ENCODE data around the gene HNRNPUL1.

The HNRNPUL1 gene

DNA sequence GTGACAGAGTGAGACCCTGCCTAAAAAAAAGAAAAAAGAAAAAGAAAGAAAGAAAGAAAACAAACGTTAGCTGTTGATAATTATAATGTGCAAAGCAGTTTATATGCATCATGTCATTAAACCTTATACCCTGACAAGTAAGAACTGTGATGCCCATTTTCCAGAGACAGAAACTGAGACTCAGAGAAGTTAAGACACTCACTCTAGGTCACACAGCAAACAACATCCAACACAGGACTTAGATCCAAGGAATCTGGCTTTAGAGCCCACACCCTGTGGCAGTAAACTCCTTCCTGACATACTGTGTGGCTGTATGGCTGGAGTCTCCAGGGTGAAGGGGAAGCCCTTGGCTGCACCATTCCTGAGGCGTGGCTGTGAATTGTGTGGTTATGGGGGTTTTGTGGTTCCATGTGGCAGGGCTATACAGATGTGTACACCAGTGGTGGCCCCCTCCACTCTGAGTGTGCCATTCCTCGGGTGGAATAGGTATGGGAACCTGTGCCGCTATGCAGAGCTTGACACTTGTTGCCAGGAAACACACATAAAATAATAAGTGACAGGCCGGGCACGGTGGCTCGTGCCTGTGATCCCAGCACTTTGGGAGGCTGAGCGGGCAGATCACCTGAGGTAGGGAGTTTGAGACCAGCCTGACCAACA is 29.5 kb upstream of the HNRNPUL1 start:
- DNase-seq: no peak

DNA sequence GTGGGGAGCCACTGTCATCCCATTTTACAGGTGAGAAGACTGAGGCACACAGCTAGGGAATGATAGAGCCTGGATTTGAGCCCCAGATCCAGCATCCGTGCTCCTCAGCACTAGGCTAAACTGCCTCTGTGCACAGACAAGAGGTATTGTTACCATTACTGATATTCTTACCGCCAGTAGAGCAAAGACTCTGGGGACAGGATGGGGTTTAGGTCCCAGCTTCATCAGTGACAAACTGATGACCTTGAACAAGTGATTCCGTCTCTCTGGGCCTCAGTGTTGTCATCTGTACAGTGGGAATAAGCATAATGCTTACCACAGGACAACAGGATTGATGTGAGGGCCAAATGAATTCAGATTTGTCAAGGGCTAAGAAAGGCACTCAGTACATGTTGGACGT is 28.7 kb upstream of the HNRNPUL1 start:
- no peak for DNase-seq

DNA sequence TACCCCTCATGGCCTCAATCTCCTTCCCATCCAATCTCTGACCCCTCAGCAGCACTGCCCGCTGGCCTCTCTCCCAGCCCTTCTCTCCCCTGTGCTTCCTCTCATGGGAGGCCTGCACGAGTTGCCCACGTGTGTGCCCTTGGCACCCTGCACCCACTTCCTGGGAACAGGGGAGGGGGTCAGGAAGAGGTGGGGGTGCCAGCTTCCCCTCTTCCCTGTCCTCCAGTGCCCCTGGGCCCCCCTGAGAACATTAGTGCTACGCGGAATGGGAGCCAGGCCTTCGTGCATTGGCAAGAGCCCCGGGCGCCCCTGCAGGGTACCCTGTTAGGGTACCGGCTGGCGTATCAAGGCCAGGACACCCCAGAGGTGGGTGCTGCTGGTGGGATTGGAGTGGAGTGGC is 25.9 kb upstream of the HNRNPUL1 start:
- DNase-seq: no peak

DNA sequence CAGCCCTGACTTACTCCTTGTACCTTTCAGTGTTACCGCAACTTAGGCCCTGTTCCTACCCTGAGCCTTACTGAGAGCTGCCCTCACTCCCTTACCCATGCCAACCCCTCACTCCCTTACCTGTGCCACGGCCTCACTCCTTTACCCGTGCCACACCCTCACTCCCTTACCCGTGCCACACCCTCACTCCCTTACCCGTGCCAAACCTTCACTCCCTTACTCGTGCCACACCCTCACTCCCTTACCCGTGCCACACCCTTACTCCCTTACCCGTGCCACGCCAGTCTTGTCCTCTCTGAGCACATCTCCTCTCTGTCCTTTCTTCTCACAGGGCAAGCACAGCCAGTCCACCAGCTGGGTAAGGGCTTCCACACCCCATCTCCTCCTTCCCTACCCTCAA is 24.8 kb upstream of the HNRNPUL1 start:
- DNase-seq: no peak

DNA sequence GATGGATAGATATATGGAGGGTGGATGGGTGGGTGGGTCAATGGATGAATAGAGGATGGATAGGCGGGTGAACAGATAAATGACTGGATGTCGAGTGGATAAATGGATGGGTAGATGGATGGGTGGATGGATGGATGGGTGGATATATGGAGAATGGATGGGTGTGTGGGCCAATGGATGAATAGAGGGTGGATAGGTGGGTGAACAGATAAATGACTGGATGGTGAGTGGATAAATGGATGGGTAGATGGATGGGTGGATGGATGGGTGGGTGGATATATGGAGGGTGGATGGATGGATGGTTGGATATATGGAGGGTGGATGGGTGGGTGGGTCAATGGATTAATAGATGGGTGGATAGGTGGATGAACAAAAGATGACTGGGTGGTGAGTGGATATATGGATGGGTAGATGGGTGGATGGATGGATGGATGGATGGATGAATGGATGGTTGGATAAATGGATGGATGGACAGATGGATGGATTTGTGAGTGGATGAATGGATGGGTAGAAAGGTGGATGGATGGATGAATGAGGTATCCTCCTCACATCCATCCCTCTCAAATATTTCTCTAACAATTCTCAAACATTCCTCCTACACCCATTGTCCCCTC is 24.1 kb upstream of the HNRNPUL1 start:
- DNase-seq: no peak

DNA sequence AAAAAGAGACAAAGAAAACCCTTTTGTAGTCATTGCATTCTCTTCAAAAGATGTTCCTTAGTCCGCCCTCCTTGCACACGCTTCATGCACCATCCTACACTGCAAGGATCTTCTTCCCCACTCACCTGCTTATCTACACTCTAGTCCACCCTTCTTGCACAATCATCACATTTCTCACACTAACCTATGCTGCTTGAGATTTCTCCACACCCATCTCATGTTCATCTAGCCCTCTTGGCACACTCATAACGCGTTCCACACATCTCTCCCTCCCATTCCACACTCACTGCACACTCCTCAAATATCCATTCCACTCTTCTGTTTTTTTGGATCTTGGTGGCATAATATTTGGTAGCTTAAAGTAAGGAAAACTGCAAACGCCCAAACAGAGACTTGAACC is 22.3 kb upstream of the HNRNPUL1 start:
- no peak for DNase-seq

DNA sequence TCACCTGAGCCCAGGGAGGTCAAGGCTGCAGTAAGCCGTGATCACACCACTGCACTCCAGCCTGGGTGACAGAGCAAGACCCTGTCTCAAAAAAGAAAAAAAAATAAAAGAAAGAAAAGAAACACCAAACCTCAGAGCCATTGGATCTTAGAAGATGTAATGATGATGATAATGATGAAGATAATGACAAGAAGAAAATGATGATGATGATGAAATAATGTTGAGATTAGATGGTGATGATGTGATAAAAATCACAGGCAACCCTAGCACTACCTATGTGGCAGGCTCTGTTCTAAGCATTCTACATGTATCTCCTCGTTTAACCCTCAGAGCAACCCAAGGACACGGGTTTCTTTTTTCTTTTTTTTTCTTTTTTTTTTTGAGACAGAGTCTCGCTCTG is 20.1 kb upstream of the HNRNPUL1 start:
- DNase-seq: no peak

DNA sequence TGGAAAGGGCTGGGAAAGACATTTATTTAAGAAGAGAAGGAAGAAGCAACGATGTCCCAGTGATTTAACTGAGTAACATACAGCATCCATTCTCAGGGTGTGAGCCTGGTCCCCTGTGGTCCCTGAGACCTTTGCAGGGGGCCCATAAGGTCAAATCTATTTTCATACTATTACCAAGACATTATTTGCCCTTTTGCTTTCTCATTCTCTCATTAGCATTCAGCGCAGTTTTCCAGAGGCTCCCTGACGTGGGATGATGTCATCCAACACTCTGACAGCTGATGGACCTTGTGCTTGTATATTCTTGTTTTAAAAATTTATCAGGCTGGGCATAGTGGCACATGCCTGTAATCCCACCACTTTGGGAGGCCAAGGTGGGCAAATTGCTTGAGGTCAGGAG is 18.3 kb upstream of the HNRNPUL1 start:
- DNase-seq: no peak

DNA sequence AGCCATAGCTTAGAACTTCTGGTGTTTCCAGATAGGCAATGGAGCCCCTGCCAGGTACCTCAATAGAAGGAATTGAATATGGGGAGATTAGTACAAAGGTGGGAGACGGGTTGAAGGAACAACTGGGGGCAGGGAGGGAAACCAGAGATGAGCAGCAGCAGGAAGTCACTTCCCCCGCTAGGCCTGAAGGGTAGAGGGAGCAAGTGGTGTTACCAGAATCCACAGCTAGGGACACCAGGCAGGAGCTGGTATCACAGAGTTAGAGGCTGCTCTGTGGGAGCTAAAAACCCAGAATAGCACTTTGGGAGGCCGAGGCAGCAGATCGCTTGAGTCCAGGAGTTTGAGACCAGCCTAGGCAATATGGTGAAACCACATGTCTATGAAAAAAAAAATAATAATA is 15.3 kb upstream of the HNRNPUL1 start:
- DNase-seq: no peak

DNA sequence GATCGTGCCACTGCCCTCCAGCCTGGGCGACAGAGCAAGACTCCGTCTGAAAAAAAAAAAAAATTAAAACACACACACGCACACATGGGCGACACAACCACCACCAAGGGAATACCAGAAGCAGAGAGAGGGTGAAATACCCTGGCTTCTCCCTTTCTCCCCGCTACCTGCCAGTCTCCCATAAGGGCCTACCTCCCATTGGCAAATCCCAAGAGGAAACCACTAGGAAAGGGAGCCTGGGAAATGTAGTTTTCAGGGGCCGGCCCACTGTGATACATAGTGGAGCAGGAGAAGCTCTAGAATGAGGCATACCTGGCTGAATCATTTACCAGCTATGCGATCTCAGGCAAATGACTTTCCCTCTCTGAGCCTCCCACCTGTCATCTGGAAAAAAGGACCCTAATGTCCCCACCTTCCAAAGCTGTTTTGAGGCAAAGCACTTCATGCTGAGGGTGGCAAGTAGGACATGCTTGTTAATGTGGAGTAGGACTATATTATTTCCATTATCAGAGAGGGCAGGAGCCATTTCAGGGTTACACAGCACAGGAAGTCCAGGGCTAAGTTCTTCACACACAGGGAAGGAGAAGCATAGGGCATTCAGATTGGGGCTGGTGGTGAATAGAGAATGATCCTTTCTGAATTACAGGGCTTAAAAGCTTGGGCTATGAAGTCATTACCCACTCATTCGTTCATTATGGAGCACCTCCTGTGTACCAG is 14.3 kb upstream of the HNRNPUL1 start:
- DNase-seq: no peak

DNA sequence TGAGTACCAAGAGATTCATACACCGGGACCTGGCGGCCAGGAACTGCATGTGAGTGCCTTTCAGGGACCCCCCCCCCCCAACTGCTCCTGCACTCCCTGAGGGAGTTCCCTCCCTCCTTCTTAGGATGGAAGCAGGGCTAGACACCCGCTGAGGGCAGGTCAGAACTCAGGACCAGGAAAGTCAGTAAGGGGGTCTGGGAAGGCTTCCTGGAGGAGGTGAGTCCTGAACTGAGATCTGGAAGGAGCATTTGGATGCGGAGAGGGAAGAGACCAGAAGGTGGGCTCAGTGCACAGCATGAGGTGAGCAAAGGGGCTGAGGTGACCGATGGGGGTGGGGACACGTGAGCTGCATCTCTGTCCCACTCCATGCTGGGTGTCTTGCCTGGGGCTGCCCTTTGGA is 10.5 kb upstream of the HNRNPUL1 start:
- no peak for DNase-seq

DNA sequence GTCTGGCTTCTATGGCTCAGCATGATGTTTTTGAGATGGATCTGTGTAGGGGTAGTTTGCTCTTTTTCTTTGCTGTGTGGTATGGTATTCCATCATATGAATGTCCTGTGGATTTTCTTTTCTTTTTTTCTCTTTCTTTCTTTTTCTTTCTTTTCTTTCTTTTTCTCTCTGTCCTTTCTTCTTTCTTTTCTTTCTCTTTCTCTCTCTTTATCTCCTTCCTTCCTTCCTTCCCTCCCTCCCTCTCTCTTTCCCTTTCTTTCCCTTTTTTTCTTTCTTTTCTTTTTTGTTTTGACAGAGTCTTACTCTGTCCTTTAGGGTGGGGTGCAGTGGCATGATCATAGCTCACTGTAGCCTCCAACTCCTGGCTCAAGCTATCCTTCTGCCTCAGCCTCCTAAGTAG is 9.0 kb upstream of the HNRNPUL1 start:
- no peak for DNase-seq

DNA sequence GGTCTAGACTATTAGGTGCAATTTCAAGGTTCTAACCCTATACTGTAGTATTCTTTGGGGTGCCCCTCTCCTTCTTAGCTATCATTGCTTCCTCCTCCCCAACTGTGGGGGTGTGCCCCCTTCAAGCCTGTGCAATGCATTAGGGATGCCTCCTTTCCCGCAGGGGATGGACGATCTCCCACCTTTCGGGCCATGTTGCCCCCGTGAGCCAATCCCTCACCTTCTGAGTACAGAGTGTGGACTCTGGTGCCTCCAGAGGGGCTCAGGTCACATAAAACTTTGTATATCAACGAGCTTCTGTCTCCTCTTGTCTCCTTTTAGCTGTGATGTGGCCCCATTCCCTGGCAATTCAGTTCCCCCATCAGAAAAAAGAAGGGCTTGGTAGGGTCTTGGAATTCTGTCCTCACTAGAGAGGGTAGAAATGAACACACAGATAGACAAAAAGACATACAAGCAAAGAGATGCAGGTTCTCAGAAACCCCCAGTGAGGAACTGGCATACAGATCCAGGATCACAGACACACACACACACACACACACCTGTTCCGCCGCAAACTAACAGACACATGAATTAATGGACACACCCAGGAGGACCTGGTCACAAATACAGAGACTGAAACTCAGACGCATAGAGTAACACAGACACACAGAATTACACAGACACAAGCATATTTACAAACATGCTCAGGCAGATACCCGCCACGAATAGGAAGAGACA is 2.5 kb upstream of the HNRNPUL1 start:
- DNase-seq: no peak

DNA sequence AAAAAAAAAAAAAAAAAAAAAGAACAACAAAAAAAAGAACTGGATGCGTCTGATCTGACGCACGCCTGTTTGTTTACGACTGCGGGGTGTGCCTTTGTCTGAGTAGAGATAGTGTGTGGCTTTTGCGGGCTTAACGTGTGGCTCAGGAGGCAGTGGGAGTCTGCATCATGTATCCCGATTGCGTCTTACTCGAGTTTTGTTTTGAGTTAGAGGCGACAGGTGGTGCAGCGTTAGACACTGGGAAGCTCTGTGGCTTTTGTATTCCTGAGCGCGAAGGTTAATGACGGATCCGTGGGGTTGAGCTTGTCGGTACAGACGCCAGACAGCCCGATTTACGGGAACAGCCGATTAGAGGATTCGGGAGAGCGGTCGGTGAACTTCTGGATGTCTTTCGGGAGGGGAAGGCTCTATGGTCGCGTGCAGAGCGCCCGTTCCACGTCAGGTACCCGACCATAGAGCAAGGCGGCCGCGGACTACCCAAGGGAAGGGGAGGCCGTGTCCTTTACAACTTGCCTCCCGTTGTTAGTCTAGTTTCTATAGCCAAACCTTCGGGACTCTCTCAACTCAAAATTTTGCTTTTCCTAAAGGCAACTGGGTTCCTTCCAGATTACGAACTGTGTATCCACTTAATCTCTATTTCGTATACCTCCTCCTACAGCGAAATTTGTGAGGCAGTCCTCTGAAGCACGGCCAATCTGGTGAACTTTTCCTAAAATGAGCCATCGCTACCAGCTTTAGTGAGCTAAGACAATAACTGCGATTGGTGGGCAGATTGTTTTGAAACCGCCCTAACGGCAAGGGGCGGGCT is 926 bp upstream of the HNRNPUL1 start:
- DNase-seq: no peak

DNA sequence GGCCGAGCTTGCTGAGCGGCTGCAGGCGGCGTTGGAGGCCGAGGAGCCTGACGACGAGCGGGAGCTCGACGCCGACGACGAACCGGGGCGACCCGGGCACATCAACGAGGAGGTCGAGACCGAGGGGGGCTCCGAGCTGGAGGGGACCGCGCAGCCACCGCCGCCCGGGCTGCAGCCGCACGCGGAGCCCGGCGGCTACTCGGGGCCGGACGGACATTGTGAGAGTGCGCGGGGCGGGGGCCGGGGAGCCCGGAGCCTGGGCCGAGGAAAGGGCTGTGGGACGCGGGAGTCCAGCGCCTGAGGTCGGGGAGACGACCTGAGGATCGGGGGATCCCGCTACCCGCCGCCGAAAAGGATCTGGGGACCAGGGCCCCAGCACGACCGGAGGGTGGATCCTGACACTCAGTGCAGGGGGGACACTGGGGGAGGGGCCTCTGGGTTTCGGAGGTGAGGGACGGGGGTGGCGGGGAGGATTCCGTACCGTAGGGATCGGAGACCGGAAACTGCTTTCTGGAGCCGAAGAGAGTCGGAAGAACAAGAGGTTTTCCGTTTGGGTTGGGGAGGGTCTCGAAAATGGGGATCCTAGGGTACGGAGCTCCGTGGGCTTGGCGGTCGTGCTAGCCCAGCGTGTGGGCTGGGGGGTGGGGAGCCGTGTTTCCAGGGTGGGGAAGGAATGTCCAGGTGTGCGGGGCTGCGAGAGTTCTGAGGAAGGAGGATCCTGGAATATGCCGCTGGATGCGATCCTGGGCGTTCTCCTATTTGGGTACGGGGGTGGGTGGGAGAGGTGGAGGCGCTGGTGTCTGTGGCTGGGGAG is 616 bp downstream of the HNRNPUL1 start:
- DNase-seq: no peak

DNA sequence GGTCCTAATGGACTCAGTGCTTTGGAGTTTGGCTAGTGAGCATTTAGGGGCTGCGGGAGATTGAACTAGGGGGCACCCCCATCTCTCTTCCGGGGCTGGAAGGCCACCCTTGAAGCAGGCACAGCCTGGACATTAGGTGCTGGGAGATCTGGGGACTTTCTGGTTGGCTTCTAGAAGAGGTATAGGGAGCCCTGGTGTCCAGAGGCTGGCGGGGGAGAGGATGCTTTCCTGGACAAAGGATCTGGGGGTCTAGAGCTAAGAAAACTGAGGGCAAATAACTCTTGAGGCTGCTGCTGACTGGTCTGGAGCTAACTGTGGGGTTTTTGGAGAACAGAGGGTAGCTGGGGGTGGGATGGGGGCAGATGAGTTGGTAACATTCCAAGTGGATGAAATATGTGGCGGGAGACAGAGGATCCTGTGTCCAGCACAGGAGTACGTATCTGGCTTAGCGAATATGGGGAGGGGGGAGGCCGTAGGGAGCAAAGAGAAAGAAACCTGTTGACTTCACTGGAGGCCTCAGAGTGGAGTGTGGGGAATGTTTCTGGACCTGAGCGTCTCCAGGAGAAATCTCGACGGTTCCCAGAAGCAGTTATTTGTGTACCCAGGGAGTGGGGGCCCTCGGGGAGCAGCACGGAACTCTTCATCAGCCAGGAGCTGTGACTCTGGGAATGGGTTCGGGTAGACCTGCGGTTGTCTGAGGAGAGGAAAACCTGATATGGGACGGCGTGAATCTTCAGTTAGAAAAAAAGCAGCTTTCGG is 1.4 kb downstream of the HNRNPUL1 start:
- no peak for DNase-seq

DNA sequence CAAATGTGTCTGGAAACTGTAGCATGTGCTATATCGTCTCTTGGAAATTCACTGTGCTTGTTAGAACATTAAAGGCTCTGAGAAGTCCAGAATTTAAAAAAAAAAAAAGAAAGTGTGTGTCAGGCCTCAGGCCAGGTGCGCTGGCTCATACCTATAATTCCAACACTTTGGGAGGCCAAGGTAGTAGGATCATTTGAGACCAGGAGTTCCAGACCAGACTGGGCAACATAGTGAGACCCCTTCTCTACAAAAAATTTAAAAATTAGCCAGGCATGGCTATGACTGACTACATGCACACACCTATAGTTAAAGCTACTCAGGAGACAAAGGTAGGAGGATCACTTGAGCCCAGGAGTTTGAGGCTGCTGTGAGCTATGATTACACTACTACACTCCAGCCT is 4.9 kb downstream of the HNRNPUL1 start:
- DNase-seq: no peak

DNA sequence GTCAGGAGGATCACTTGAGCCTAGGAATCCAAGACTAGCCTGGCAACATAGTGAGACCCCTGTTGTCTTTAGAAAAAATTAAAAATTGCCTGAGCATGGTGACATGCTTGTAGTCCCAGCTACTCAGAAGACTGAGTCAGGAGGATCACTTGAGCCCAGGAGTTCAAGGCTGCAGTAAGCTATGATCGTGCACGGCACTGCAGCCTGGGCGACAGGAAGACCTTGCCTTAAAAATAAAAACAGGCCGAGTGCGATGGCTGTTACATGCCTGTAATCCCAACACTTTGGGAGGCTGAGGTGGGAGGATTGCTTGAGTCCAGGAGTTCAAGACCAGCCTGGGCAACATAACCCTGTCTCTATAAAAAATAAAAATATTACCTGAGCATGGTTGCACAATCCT is 5.4 kb downstream of the HNRNPUL1 start:
- DNase-seq: no peak

DNA sequence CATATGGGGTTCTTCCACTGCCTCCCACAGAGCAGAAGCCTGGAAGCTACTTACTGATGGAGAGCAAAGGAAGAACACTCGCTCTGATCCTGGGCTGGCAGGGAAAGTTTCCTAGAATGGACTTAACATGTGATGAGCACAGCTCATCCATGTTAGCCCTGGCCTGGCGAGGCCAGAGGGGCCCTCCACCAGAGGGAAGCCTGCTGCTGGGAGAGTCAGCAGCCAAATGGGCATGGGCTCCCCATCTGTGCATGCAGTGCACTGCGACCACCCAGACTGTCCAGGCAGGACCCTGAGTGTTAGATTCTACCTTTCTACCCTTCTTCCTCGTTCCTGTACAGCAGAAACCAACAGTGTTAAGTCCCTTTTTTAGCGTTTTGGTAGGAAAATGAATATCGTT is 8.9 kb downstream of the HNRNPUL1 start:
- DNase-seq: no peak

DNA sequence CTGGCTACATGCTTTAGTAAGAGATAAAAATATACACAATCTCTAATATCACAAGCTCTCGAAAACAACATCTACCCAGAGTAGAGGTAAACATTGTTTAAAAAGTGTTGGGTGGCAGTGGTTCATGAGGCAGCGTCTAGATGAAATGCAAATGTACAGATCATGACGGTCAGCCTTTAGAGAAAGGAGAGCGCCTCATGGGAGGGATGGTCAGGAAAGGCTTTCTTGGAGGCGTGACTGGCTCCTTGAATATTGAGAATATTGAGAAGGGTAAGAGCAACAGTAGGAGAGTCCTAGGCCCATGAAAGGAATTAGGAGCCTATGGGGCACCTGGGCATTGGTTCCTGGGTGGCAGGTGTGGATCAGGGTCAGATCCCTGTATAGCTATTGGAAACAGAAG is 10.6 kb downstream of the HNRNPUL1 start:
- no peak for DNase-seq

DNA sequence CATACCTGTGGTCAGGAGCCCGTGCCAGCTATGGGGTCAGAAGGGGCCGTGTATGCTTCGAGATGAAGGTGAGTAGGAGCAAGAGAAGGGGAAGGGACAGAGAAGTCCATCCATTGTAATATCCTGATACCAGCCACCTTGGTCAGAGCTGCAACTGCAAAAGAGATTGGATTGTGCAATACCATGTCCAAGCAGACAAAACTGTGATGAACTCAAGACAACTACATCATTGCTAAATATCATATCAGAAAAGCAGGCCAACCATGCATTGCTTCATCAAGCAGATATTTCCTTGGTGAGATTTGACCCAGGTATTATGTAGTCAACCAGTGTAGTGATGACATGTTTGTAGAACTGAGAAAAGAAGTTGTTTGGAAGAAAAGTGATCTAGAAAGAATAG is 12.1 kb downstream of the HNRNPUL1 start:
- DNase-seq: no peak
